HepG2 (cell line): ENCODE results near the gene SLC4A2. TPM values are rescaled to one million over a fixed set of nuclear protein-coding genes. Genes with fewer than 3 reads are reported as not detected.

Experiments used
- DR1 ChIP-seq: sonication (generic); formaldehyde crosslinking; IDR thresholded peaks from 2 replicates; pipeline ENCODE4 v1.8.0; 2021; ENCODE audit warnings: mild to moderate bottlenecking, missing genetic modification reagents, inconsistent platforms
- FUBP1 ChIP-seq: sonication (generic); formaldehyde crosslinking; IDR thresholded peaks from 2 replicates; pipeline ENCODE4 v1.5.1; 2020; ENCODE audit warnings: missing genetic modification reagents, mild to moderate bottlenecking, borderline replicate concordance
- IRF2 ChIP-seq: IDR thresholded peaks from 2 replicates; pipeline ENCODE4 v1.6.1; 2018; ENCODE audit warnings: missing genetic modification reagents, missing compliant biosample characterization
- JUND ChIP-seq: sonication (generic); formaldehyde crosslinking; IDR thresholded peaks from 2 replicates; pipeline ENCODE4 v1.8.0; 2022; ENCODE audit warnings: mild to moderate bottlenecking, missing genetic modification reagents
- MAFG ChIP-seq: sonication (generic); formaldehyde crosslinking; IDR thresholded peaks from 2 replicates; pipeline ENCODE4 v1.5.1; 2020; ENCODE audit warnings: mild to moderate bottlenecking, missing genetic modification reagents
- NFYB ChIP-seq: sonication (generic); formaldehyde crosslinking; IDR thresholded peaks from 2 replicates; pipeline ENCODE4 v1.4.0; 2020; ENCODE audit warnings: missing genetic modification reagents
- PCBP2 ChIP-seq: fragments of 200-400 bp; formaldehyde crosslinking; optimal IDR thresholded peaks from 2 replicates; pipeline ENCODE3; 2018; ENCODE audit warnings: low read length, low read depth; ENCODE audit not compliant: poor library complexity, severe bottlenecking
- POLR2G ChIP-seq: fragments of 200-400 bp; formaldehyde crosslinking; IDR thresholded peaks from 2 replicates; pipeline ENCODE4 v1.6.1; 2018; ENCODE audit warnings: mild to moderate bottlenecking, low read depth, low read length, moderate library complexity
- ZFX ChIP-seq: sonication (generic); formaldehyde crosslinking; IDR thresholded peaks from 2 replicates; pipeline ENCODE4 v1.4.0; 2020; ENCODE audit warnings: mild to moderate bottlenecking, low read depth, missing genetic modification reagents, moderate library complexity
- ZNF18 ChIP-seq: sonication (generic); formaldehyde crosslinking; IDR thresholded peaks from 2 replicates; pipeline ENCODE4 v1.8.0; 2022; ENCODE audit warnings: mild to moderate bottlenecking, missing genetic modification reagents; ENCODE audit not compliant: insufficient replicate concordance
- ZNF549 ChIP-seq: sonication (generic); formaldehyde crosslinking; IDR thresholded peaks from 2 replicates; pipeline ENCODE4 v1.5.0; 2020; ENCODE audit warnings: missing genetic modification reagents
- ZNF574 ChIP-seq: sonication (generic); formaldehyde crosslinking; IDR thresholded peaks from 2 replicates; pipeline ENCODE4 v1.4.0; 2020; ENCODE audit warnings: missing genetic modification reagents
- polyA plus RNA-seq, 8 experiments: library from polyadenylated mRNA; depleted of rRNA in 3 of 8; stranded (reverse) in 7 of 8; unstranded in 1 of 8; fragments of >200 nt; fragmentation: Illumina TruSeq in 4 of 8; extraction: Trizol in 4 of 8; gene quantifications; 2 replicates each; pipeline versions ENCODE4 v1.2.1 to v1.2.3, GENCODE V29; 2011 to 2016; ENCODE audit warnings: low read depth in 4 of 8, missing spikeins in 1 of 8, mixed read lengths in 1 of 8; ENCODE audit not compliant: insufficient read depth in 1 of 8
- total RNA-seq, 5 experiments: library from RNA; depleted of rRNA; stranded (reverse); fragments of >200 nt; fragmentation: Illumina TruSeq; extraction: Trizol; gene quantifications; 2 replicates each; pipeline ENCODE4 v1.2.3, GENCODE V29; 2016; ENCODE audit warnings: low read depth in 1 of 5

SLC4A2 gene
- total and polyA plus RNA-seq, 2 of the 13 experiments (the other 11 are each of a cell fraction or from before 2014, with no cell fraction given): 51.9 to 73.4 TPM

- TF ChIP-seq FUBP1 (no peak), DR1 (CRISPR knock-in tag) (0 out of 2 replicates have a peak, but pooled peaks have one; percentile 29), ZNF574 (CRISPR knock-in tag) (no peak), POLR2G (no peak), PCBP2 (no peak), ZNF18 (CRISPR knock-in tag) (no peak), IRF2 (CRISPR knock-in tag) (no peak), ZFX (no peak), JUND (CRISPR knock-in tag) (no peak), NFYB (CRISPR knock-in tag) (no peak), MAFG (no peak), ZNF549 (no peak)
Measured at GRCh38 chr7:151079199-151079910, 20.0 kb downstream of the SLC4A2 start (continued).
